Measurements from ENCODE around the gene AP2B1.

The AP2B1 gene

GRCh38 chr17:35674552-35674951 is 87.4 kb downstream of the AP2B1 start:
- no peak for TF ChIP-seq CTCF (IDR thresholded peaks at IDR 0.05; ENCODE audit: low read depth, low read length)
- no peak overlapping the region for H3K4me3 ChIP-seq (ENCODE audit: low read depth, low read length)
- no peaks in the 10 kb centered on the region for H3K27me3 ChIP-seq (ENCODE audit: insufficient read depth, low read depth, severe bottlenecking)
- H3K27ac ChIP-seq = no peak overlapping the region
- DNase-seq = no peak
- peaks cover 58% of the 10 kb centered on the region for H3K36me3 ChIP-seq
- H3K9me3 ChIP-seq (ENCODE audit: severe bottlenecking) = no peaks in the 10 kb centered on the region

GRCh38 chr17:35676441-35676840 is 89.3 kb downstream of the AP2B1 start:
- no peaks in the 10 kb centered on the region for H3K27me3 ChIP-seq (ENCODE audit: insufficient read depth, low read depth, severe bottlenecking)
- H3K36me3 ChIP-seq = peaks cover 49% of the 10 kb centered on the region
- DNase-seq = no peak
- no peak overlapping the region for H3K27ac ChIP-seq
- H3K9me3 ChIP-seq (ENCODE audit: severe bottlenecking) = no peaks in the 10 kb centered on the region
- TF ChIP-seq CTCF (IDR thresholded peaks at IDR 0.05; ENCODE audit: low read depth, low read length) = no peak
- no peak overlapping the region for H3K4me3 ChIP-seq (ENCODE audit: low read depth, low read length)

DNA sequence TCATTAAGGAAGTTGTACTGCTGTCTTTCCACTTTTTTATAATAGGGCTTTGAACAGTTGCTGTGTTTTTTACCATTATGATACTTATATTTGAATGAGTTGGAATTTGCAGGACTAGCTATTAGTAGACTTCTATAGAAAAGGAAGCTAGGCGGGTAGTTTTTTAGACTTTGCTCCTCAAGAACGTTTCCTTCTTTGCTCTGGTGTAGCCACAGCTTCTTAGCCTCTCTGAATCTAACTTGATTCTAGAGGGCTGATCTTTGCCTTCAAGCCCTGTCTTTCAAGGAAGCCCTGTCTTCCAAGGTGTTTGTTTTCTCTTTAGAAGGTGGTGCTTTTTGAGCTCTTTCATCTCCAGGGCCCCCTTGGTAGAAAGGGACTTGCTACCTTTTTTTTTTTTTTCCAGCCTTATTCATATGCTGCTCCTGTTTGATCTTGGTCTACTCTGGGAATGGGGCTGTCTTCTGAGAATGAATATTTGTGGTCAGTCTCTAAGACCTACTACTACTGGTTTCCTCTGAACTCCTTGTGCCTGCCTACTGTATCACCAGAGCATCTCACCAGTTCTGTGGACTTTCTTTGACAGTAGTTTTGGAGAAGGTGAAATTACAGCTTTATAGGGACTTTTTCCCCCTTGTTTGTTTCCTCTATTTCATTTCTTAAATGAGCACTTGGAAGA is 92.0 kb downstream of the AP2B1 start:
- H3K27ac ChIP-seq = no peak overlapping the region
- DNase-seq = no peak
- H3K27me3 ChIP-seq (ENCODE audit: insufficient read depth, low read depth, severe bottlenecking) = no peaks in the 10 kb centered on the region
- TF ChIP-seq CTCF (IDR thresholded peaks at IDR 0.05; ENCODE audit: low read depth, low read length) = no peak
- no peak overlapping the region for H3K4me3 ChIP-seq (ENCODE audit: low read depth, low read length)
- peaks cover 51% of the 10 kb centered on the region for H3K36me3 ChIP-seq
- no peaks in the 10 kb centered on the region for H3K9me3 ChIP-seq (ENCODE audit: severe bottlenecking)

DNA sequence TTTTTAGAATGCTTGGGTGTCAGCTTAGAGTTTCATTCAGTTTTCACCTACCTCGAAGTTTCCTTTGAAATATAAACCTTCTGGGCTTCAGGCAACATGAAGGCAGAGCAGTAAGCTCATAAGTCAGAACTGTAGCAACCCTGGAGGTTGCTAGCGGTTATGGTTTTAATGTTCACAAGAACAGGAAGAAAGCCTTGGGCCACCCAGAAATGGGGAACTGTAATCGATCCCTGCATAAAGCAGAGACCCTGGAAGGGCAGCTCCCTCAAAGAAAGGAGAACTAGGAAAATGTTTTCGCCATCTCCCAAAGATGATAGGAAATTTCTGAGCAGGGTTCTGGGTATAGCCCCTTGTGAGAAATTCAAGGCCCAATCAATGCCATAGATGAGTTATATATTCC is 96.5 kb downstream of the AP2B1 start:
- Histone ChIP-seq H3K36me3 (peaks cover 67% of the 10 kb centered on the region), H3K27ac (no peak overlapping the region)

DNA sequence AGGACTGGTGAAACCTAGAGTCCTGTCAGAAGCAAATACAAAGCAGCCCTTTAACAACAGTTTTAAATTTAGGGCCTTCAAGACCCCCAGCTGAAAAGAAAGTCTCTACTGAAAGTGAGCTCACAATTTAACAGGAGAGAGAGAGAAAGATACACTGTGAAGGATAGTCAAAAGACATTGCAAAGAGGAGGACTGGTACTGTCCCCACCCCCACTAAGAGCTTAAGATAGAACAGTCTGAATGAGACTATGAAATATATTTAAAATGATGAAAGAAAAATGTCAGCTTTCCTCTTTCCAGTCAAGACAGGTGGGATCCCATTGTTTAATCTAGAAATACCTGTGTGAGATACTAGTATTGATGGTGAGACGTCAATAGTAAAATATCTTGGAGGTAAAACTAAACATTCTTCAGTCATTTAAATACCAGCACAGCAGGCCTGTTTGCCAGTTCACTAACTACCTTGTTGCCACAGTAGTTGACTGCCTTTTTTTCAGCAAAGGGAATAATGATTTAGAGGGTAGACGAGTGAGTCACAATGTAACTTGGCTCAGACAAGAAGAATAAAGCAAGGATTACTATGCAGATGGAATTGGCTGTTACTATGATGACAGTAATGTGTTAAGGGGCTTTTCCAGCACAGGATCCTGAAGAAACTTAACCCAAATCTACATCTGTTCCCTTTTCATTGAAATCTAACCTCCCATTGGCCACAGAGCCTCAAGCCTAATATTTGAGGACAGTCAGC is 97.1 kb downstream of the AP2B1 start:
- H3K27ac ChIP-seq = no peak overlapping the region
- H3K36me3 ChIP-seq = peaks cover 70% of the 10 kb centered on the region
- no peaks in the 10 kb centered on the region for H3K9me3 ChIP-seq (ENCODE audit: severe bottlenecking)
- H3K4me3 ChIP-seq (ENCODE audit: low read depth, low read length) = no peak overlapping the region
- H3K27me3 ChIP-seq (ENCODE audit: insufficient read depth, low read depth, severe bottlenecking) = no peaks in the 10 kb centered on the region
- DNase-seq = no peak
- no peak for TF ChIP-seq CTCF (IDR thresholded peaks at IDR 0.05; ENCODE audit: low read depth, low read length)

More for the DNA sequence above, 96.5 kb downstream of the AP2B1 start:
- TF ChIP-seq CTCF (IDR thresholded peaks at IDR 0.05; ENCODE audit: low read depth, low read length) = no peak
- H3K9me3 ChIP-seq (ENCODE audit: severe bottlenecking) = no peaks in the 10 kb centered on the region
- DNase-seq = no peak
- H3K4me3 ChIP-seq (ENCODE audit: low read depth, low read length) = no peak overlapping the region
- no peaks in the 10 kb centered on the region for H3K27me3 ChIP-seq (ENCODE audit: insufficient read depth, low read depth, severe bottlenecking)

Measured in WERI-Rb-1 (cell line).